22Rv1 (cell line): ENCODE results near the gene TOMM70.

Experiments
- H3K27ac ChIP-seq: fragments of 450-650 bp; 2 replicates; pipeline ENCODE4 v1.5.1; 2017
- ZFX ChIP-seq: fragments of 450-650 bp; IDR thresholded peaks from 2 replicates; pipeline ENCODE4 v1.6.1; 2017; ENCODE audit warnings: antibody characterized with exemption, borderline replicate concordance
- TF ChIP-seq, protein P1 (sequence below): fragments of 450-650 bp; IDR thresholded peaks from 2 replicates; pipeline ENCODE4 v1.5.1; 2017; ENCODE audit warnings: mild to moderate bottlenecking

TOMM70 gene

GRCh38 chr3:100402256-100402655, 1.4 kb upstream of the TOMM70 start:
- TF ChIP-seq, protein P1, sequence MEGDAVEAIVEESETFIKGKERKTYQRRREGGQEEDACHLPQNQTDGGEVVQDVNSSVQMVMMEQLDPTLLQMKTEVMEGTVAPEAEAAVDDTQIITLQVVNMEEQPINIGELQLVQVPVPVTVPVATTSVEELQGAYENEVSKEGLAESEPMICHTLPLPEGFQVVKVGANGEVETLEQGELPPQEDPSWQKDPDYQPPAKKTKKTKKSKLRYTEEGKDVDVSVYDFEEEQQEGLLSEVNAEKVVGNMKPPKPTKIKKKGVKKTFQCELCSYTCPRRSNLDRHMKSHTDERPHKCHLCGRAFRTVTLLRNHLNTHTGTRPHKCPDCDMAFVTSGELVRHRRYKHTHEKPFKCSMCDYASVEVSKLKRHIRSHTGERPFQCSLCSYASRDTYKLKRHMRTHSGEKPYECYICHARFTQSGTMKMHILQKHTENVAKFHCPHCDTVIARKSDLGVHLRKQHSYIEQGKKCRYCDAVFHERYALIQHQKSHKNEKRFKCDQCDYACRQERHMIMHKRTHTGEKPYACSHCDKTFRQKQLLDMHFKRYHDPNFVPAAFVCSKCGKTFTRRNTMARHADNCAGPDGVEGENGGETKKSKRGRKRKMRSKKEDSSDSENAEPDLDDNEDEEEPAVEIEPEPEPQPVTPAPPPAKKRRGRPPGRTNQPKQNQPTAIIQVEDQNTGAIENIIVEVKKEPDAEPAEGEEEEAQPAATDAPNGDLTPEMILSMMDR: no peak
- no peak for TF ChIP-seq ZFX
- H3K27ac ChIP-seq: peak overlapping the region; percentile 89

DNA sequence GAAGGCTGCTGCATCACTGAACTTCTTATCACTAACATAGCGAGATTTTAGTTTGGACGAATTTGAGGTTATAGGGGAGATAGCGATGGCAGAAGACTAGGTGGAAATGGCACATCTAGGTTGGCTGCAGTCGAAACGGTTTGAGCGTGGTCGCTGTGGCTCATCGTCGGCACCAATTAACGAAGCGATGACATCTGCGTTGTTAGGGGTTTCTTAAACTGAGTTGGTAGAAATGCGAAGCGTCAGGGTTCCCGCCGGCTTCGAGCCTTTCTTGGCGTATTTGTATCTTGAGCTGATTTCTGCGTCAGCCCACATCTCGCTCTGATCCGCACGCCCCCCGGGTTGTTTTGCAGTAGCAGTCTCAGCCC, 769 bp upstream of the TOMM70 start:
- H3K27ac ChIP-seq: peak overlapping the region; percentile 89
- no peak for TF ChIP-seq ZFX
- TF ChIP-seq, protein P1: no peak

- TF ChIP-seq, protein P1: no peak
- no peak for TF ChIP-seq ZFX
- H3K27ac ChIP-seq: peak overlapping the region; percentile 89
Measured at GRCh38 chr3:100400419-100400779, 490 bp downstream of the TOMM70 start.

DNA sequence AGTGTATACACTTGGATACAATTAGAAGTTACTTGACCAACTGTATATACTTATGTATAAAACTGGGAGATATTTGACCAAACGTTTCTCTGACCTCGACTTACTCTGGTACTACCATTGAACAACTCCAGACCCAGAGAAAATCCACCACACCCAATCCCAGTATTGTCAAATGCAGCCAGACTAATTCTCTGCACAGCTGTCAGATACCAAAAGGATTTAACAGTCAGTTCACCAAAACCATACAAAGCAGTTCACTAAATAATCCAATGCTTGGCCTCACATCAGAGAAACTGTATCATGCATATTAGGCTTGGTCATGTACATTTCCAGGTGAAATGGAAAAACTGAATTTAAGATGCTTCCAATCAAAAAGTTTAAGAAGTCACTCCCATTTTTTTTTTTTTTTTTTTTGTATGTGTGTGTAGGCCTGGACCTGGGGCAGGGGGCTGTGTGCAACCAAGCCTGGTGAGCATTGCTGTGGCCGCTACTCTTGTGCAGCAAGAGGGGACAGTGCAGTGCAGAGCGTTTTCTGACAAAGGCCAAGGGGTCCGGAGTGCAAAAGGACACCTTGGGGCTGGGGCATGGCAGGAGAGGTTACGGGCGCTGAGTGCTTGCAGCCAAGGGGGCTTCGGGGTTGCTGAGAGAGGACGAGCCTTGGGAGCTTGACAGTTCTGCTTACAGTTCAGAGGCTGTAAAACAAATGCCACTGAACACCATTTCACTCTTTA, 1.4 kb downstream of the TOMM70 start:
- TF ChIP-seq, protein P1: no peak
- no peak for TF ChIP-seq ZFX
- H3K27ac ChIP-seq: peak overlapping the region; percentile 89

DNA sequence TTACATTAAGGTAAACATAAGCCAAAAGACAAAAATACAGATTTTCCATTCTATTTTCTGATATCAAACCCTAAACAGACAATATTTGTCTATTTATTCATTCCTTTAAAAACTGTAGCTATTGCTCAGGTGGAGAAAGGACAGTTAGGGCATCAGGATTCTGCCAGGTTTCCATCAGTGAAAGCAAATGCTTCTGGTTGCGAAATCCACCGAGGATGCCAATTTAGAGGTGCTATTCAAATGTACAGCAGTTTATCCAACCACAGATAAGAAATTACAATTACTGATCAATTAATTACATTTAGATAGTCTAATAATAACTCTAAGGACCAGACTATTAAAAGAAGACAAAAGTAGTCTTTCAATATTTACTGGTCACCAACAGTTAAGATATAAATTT, 3.9 kb downstream of the TOMM70 start:
- no peak for TF ChIP-seq ZFX
- TF ChIP-seq, protein P1: no peak
- H3K27ac ChIP-seq: no peak overlapping the region

DNA sequence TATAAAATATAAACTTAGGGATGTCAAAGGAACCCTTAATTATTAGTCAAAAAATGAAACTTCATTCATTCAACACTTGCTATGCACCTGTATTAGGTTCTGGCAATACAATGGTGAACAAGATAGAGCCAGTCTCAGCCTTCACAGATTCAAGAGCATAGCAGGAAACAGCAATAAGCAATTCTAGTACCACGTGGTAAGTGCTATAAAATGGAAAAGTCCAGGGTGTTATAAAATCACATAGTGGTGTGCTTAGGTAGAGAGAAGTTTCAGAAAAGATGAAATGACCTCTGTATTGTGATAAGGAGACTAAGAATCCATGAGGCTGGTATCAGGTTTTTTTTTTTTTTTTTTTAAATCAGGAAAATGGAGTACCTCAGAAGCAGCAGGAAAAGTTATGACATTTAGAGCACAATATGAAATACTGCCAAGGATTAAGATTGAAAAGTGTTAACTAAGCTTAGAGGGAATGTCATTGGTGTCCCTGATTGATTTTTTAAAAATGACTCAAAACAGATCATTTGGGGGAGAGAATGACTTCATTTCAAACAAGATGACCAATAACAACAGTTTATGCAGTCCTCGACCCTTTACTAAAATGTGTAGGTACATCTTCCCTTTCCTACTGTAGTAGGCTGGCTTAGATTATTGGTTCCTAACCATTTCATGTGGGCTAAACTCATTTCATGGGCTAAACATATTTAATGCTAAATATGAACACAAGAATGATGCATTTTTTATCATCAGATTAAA, 5.0 kb downstream of the TOMM70 start:
- TF ChIP-seq ZFX: no peak
- TF ChIP-seq, protein P1: no peak
- no peak overlapping the region for H3K27ac ChIP-seq

- no peak for TF ChIP-seq ZFX
- TF ChIP-seq, protein P1: no peak
- H3K27ac ChIP-seq: no peak overlapping the region
Measured at GRCh38 chr3:100389025-100389424, 11.9 kb downstream of the TOMM70 start.
